HepG2 (cell line): ENCODE results near the gene ZFP36. TPM values are rescaled to one million over a fixed set of nuclear protein-coding genes. Genes with fewer than 3 reads are reported as not detected.
A peak's percentile ranks its signal among the peaks of the same experiment; 100 is the strongest.

Experiments used
- ATF1 ChIP-seq: IDR thresholded peaks from 2 replicates; pipeline ENCODE4 v1.6.1; 2016; ENCODE audit warnings: mild to moderate bottlenecking, control low read depth
- ATM ChIP-seq: fragments of 450-650 bp; IDR thresholded peaks from 2 replicates; pipeline ENCODE4 v1.7.1; 2017; ENCODE audit warnings: mild to moderate bottlenecking, borderline replicate concordance
- ESRRA ChIP-seq: sonication (generic); formaldehyde crosslinking; IDR thresholded peaks from 2 replicates; pipeline ENCODE4 v1.5.1; 2020; ENCODE audit warnings: mild to moderate bottlenecking, low read depth, missing genetic modification reagents
- ETV5 ChIP-seq: IDR thresholded peaks from 2 replicates; pipeline ENCODE4 v1.6.1; 2018; ENCODE audit warnings: missing biosample characterization, missing genetic modification reagents, inconsistent platforms, borderline replicate concordance
- HNF4G ChIP-seq, 2 experiments: sonication (generic) in 1 of 2; formaldehyde crosslinking in 1 of 2; IDR thresholded peaks; 2 replicates each; pipeline versions ENCODE4 v1.4.0 to v1.6.1; 2011 to 2020; ENCODE audit warnings: borderline replicate concordance in 2 of 2, low read depth in 2 of 2, mild to moderate bottlenecking in 2 of 2, low read length in 1 of 2, missing genetic modification reagents in 1 of 2, moderate library complexity in 1 of 2
- HOXA5 ChIP-seq: sonication (generic); formaldehyde crosslinking; IDR thresholded peaks from 2 replicates; pipeline ENCODE4 v1.4.0; 2020; ENCODE audit warnings: missing genetic modification reagents
- KMT2A ChIP-seq: sonication (generic); formaldehyde crosslinking; IDR thresholded peaks from 2 replicates; pipeline ENCODE4 v1.4.0; 2020; ENCODE audit warnings: missing genetic modification reagents
- LBX2 ChIP-seq: sonication (generic); formaldehyde crosslinking; IDR thresholded peaks from 2 replicates; pipeline ENCODE4 v1.5.0; 2020; ENCODE audit warnings: missing genetic modification reagents, mild to moderate bottlenecking, borderline replicate concordance
- NKX3-1 ChIP-seq: sonication (generic); formaldehyde crosslinking; IDR thresholded peaks from 2 replicates; pipeline ENCODE4 v1.5.0; 2020; ENCODE audit warnings: missing genetic modification reagents
- NR2F6 ChIP-seq, 2 experiments: IDR thresholded peaks; 2 replicates each; pipeline ENCODE4 v1.6.1; 2016; ENCODE audit warnings: antibody characterized with exemption in 1 of 2, mild to moderate bottlenecking in 1 of 2
- PRPF4 ChIP-seq: fragments of 200-400 bp; formaldehyde crosslinking; IDR thresholded peaks from 2 replicates; pipeline ENCODE4 v1.6.1; 2016; ENCODE audit warnings: low read length, low read depth; ENCODE audit not compliant: poor library complexity, severe bottlenecking
- RFX3 ChIP-seq: IDR thresholded peaks from 2 replicates; pipeline ENCODE4 v1.6.1; 2016; ENCODE audit warnings: missing biosample characterization, missing genetic modification reagents
- SRSF1 ChIP-seq: fragments of 200-400 bp; formaldehyde crosslinking; optimal IDR thresholded peaks from 2 replicates; pipeline ENCODE3; 2017; ENCODE audit warnings: mild to moderate bottlenecking, low read depth, low read length, moderate library complexity
- SRY ChIP-seq: sonication (generic); formaldehyde crosslinking; IDR thresholded peaks from 2 replicates; pipeline ENCODE4 v1.8.0; 2022; ENCODE audit warnings: mild to moderate bottlenecking, missing genetic modification reagents
- TAF15 ChIP-seq: fragments of 200-400 bp; formaldehyde crosslinking; IDR thresholded peaks from one replicate; pipeline ENCODE4 v1.6.1; 2018; ENCODE audit warnings: mild to moderate bottlenecking, low read depth, low read length; ENCODE audit not compliant: poor library complexity, severe bottlenecking
- THAP9 ChIP-seq: sonication (generic); formaldehyde crosslinking; IDR thresholded peaks from 2 replicates; pipeline ENCODE4; 2020; ENCODE audit warnings: missing genetic modification reagents, mild to moderate bottlenecking, borderline replicate concordance
- ZBTB20 ChIP-seq: sonication (generic); formaldehyde crosslinking; IDR thresholded peaks from 2 replicates; pipeline ENCODE4 v1.8.1; 2023; ENCODE audit warnings: missing genetic modification reagents, low read depth, mild to moderate bottlenecking, borderline replicate concordance
- ZFP82 ChIP-seq: sonication (generic); formaldehyde crosslinking; IDR thresholded peaks from 2 replicates; pipeline ENCODE4 v1.5.1; 2020; ENCODE audit warnings: mild to moderate bottlenecking, missing genetic modification reagents, borderline replicate concordance
- ZMYM2 ChIP-seq: sonication (generic); formaldehyde crosslinking; IDR thresholded peaks from 2 replicates; pipeline ENCODE4 v1.8.0; 2022; ENCODE audit warnings: mild to moderate bottlenecking, missing genetic modification reagents
- ZNF362 ChIP-seq: sonication (generic); formaldehyde crosslinking; IDR thresholded peaks from 2 replicates; pipeline ENCODE4 v1.4.0; 2020; ENCODE audit warnings: missing genetic modification reagents, mild to moderate bottlenecking, borderline replicate concordance
- ZNF564 ChIP-seq: sonication (generic); formaldehyde crosslinking; IDR thresholded peaks from 2 replicates; pipeline ENCODE4 v1.8.1; 2023; ENCODE audit warnings: mild to moderate bottlenecking, missing genetic modification reagents
- ZNF672 ChIP-seq: sonication (generic); formaldehyde crosslinking; IDR thresholded peaks from 2 replicates; pipeline ENCODE4 v1.8.1; 2022; ENCODE audit warnings: missing genetic modification reagents
- ZNF749 ChIP-seq: sonication (generic); formaldehyde crosslinking; IDR thresholded peaks from 2 replicates; pipeline ENCODE4 v1.8.0; 2022; ENCODE audit warnings: mild to moderate bottlenecking, missing genetic modification reagents, moderate library complexity, borderline replicate concordance
- polyA plus RNA-seq, 8 experiments: library from polyadenylated mRNA; depleted of rRNA in 3 of 8; stranded (reverse) in 7 of 8; unstranded in 1 of 8; fragments of >200 nt; fragmentation: Illumina TruSeq in 4 of 8; extraction: Trizol in 4 of 8; gene quantifications; 2 replicates each; pipeline versions ENCODE4 v1.2.1 to v1.2.3, GENCODE V29; 2011 to 2016; ENCODE audit warnings: low read depth in 4 of 8, missing spikeins in 1 of 8, mixed read lengths in 1 of 8; ENCODE audit not compliant: insufficient read depth in 1 of 8
- total RNA-seq, 5 experiments: library from RNA; depleted of rRNA; stranded (reverse); fragments of >200 nt; fragmentation: Illumina TruSeq; extraction: Trizol; gene quantifications; 2 replicates each; pipeline ENCODE4 v1.2.3, GENCODE V29; 2016; ENCODE audit warnings: low read depth in 1 of 5

Gene ZFP36
- total and polyA plus RNA-seq, 2 of the 13 experiments (the other 11 are each of a cell fraction or from before 2014, with no cell fraction given): 1.4 to 1.7 TPM

GRCh38 chr19:39390751-39391437 is 15.8 kb upstream of the ZFP36 start, which contains the start of the genes MED29 and PAF1 (continued):
- TF ChIP-seq SRSF1 (no peak), ETV5 (CRISPR knock-in tag) (no peak; the same call in 1 of the 2 replicates), ZNF749 (CRISPR knock-in tag) (no peak), TAF15 (no peak), KMT2A (CRISPR knock-in tag) (peak; percentile 51; the same call in 1 of the 2 replicates), ZBTB20 (CRISPR knock-in tag) (no peak; the same call in 1 of the 2 replicates), PRPF4 (no peak), SRY (CRISPR knock-in tag) (peak; percentile 77), RFX3 (CRISPR knock-in tag) (no peak), NKX3-1 (CRISPR knock-in tag) (no peak), ZNF672 (CRISPR knock-in tag) (no peak), HOXA5 (CRISPR knock-in tag) (peak; percentile 59; the same call in 1 of the 2 replicates), ATM (no peak), NR2F6 (IDR thresholded peaks at IDR 0.05) (no peak), NR2F6 (CRISPR knock-in tag; IDR thresholded peaks at IDR 0.05) (no peak), THAP9 (peak; percentile 46; the same call in 1 of the 2 replicates), ATF1 (CRISPR knock-in tag) (peak; percentile 91), ESRRA (CRISPR knock-in tag) (0 out of 2 replicates have a peak, but pooled peaks have one; percentile 17), ZNF362 (CRISPR knock-in tag) (no peak), ZMYM2 (CRISPR knock-in tag) (no peak), HNF4G (IDR thresholded peaks at IDR 0.05; ENCODE audit: borderline replicate concordance, low read depth, low read length) (no peak), HNF4G (CRISPR knock-in tag; IDR thresholded peaks at IDR 0.05; ENCODE audit: borderline replicate concordance, low read depth) (0 out of 2 replicates have a peak, but pooled peaks have one; percentile 34), LBX2 (CRISPR knock-in tag) (no peak; the same call in 1 of the 2 replicates), ZFP82 (CRISPR knock-in tag) (no peak), ZNF564 (peak; percentile 66; the same call in 1 of the 2 replicates)
